GM12873 (cell line): ENCODE results near the gene COLQ.

Experiments
- TF ChIP-seq, protein P1 (sequence below): IDR thresholded peaks from 2 replicates; pipeline ENCODE4 v1.5.1; 2012; ENCODE audit warnings: low read depth, mild to moderate bottlenecking, moderate library complexity, low read length, control low read depth; ENCODE audit not compliant: insufficient read depth; ENCODE audit errors: missing control alignments

Gene COLQ

DNA sequence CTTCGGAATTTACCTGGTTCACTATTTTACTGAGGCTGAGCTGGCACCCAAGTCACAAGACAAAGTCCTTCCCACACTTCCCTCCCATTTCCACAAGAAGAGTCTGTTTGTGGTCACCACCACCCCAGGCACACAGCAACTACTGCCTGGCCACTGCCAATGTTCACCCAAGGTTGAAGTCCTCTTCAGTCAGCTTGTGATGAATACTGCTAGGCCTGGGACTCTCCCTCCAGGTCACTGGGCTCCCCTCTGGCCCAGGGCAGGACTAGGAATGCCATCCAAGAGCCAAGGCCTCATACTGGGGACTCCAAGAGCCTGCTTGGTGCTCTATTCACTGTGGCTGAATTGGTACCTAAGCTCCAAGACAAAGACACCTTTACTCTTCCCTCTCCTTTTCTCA, 30.4 kb upstream of the COLQ start:
- TF ChIP-seq, protein P1, sequence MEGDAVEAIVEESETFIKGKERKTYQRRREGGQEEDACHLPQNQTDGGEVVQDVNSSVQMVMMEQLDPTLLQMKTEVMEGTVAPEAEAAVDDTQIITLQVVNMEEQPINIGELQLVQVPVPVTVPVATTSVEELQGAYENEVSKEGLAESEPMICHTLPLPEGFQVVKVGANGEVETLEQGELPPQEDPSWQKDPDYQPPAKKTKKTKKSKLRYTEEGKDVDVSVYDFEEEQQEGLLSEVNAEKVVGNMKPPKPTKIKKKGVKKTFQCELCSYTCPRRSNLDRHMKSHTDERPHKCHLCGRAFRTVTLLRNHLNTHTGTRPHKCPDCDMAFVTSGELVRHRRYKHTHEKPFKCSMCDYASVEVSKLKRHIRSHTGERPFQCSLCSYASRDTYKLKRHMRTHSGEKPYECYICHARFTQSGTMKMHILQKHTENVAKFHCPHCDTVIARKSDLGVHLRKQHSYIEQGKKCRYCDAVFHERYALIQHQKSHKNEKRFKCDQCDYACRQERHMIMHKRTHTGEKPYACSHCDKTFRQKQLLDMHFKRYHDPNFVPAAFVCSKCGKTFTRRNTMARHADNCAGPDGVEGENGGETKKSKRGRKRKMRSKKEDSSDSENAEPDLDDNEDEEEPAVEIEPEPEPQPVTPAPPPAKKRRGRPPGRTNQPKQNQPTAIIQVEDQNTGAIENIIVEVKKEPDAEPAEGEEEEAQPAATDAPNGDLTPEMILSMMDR: no peak

GRCh38 chr3:15549846-15550245, 28.3 kb upstream of the COLQ start:
- TF ChIP-seq, protein P1: no peak

- TF ChIP-seq, protein P1: no peak
These were observed 21.1 kb upstream of the COLQ start for GRCh38 chr3:15542614-15543013.

DNA sequence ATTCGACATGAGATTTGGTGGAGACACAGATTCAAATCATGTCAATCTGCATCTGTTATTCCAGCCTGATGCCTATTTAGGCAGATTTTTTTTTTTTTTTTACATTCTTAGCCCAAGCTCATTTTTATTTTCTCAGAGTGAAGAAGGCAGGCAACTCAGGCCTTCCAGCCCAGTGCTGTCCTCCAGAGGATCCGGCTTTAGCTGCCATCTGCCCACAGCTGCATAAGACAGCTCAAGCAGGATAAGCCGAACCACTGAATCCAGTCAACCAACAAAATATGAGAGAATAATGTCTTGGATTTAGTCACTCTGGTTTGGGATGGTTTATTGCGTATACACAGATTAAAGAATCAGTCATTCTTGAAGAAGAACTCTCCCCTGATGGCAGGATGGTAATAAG, 19.9 kb upstream of the COLQ start:
- TF ChIP-seq, protein P1: no peak

DNA sequence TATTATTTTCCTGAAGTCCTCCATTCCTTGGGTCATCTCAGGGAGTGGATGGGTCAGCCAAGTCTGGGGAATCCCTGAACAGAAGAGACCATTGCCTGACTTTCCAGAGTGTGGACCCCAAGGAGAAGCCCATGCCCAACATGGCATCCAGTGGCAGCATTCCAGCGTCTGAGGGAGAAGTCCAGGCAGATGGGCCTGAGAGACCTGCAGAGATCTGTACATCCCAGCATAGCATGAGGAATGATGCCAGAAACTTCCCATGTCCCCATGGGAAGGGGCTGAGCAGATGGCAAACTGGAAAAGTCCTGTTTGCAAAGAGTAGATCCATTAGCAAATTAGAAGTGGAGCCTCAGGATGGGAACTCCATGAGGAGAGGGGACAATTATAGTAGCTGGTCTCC, 17.6 kb upstream of the COLQ start:
- TF ChIP-seq, protein P1: no peak

GRCh38 chr3:15538345-15538744, 16.8 kb upstream of the COLQ start:
- TF ChIP-seq, protein P1: no peak

DNA sequence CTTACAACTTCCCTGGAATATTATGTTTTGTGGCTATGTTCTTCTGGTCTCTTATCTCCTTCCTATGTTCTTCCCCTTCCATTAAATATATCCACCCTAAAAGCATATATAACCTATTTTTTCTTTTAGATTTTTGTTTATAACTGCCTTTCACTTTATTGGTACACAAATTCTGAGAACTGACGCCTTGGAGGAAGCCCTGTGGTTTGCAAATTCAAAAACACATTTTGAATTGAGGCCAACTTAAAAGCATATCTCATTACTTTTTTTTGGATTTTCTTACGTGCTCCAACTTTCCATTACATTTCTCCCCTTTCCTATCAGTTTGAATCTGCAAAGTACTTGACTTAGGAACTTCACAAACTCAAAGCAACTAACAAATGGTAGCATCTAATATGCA, 15.3 kb upstream of the COLQ start:
- TF ChIP-seq, protein P1: no peak

GRCh38 chr3:15535732-15536131, 14.2 kb upstream of the COLQ start:
- TF ChIP-seq, protein P1: no peak
